HFF-Myc (cell line): ENCODE results near the gene ZNF862.

ENCODE experiments used
- DNase-seq: peaks from one replicate; pipeline ENCODE4 v3.0.0-alpha.2; 2011; ENCODE audit warnings: low read depth; ENCODE audit errors: extremely low read depth
- H3K4me3 ChIP-seq: replicated peaks from 2 replicates; pipeline ENCODE4 v1.5.1; 2011; ENCODE audit warnings: low read depth, mild to moderate bottlenecking, control low read depth, low read length
- CTCF ChIP-seq: IDR thresholded peaks from 2 replicates; pipeline ENCODE4 v1.5.1; 2012; ENCODE audit warnings: mild to moderate bottlenecking, low read depth, low read length, control low read depth; ENCODE audit errors: missing control alignments

The ZNF862 gene

GRCh38 chr7:149800169-149800555 lies 38.0 kb upstream of the ZNF862 start:
- no peak overlapping the region for H3K4me3 ChIP-seq
- DNase-seq = no peak
- no peak for TF ChIP-seq CTCF

GRCh38 chr7:149801002-149801566 lies 37.1 kb upstream of the ZNF862 start:
- no peak for TF ChIP-seq CTCF
- no peak for DNase-seq
- H3K4me3 ChIP-seq = no peak overlapping the region

- TF ChIP-seq CTCF = no peak
- no peak for DNase-seq
- H3K4me3 ChIP-seq = no peak overlapping the region
These were observed 36.4 kb upstream of the ZNF862 start for GRCh38 chr7:149801816-149802215.

- H3K4me3 ChIP-seq = no peak overlapping the region
- no peak for DNase-seq
- no peak for TF ChIP-seq CTCF
These were observed 35.2 kb upstream of the ZNF862 start for GRCh38 chr7:149802966-149803365.

GRCh38 chr7:149803551-149804074 lies 34.6 kb upstream of the ZNF862 start:
- TF ChIP-seq CTCF = no peak
- no peak for DNase-seq
- H3K4me3 ChIP-seq = no peak overlapping the region

GRCh38 chr7:149804106-149804505 lies 34.1 kb upstream of the ZNF862 start:
- no peak overlapping the region for H3K4me3 ChIP-seq
- TF ChIP-seq CTCF = no peak
- DNase-seq = no peak

GRCh38 chr7:149806726-149807125 lies 31.4 kb upstream of the ZNF862 start:
- no peak overlapping the region for H3K4me3 ChIP-seq
- TF ChIP-seq CTCF = no peak
- DNase-seq = no peak
